HCT116 (cell line): ENCODE data around the gene ACSF2. TPM values are rescaled to one million over a fixed set of nuclear protein-coding genes. Genes with fewer than 3 reads are reported as not detected.

ENCODE experiments used
- ATAC-seq: fragments of 200-7000 bp; cut with Tn5 transposase; 2 replicates; pipeline ENCODE4 v1.9.1; 2020; ENCODE audit warnings: mild to moderate bottlenecking, moderate library complexity
- Bru-seq: library from RNA; stranded (reverse); fragments of 400-500 nt; gene quantifications from one replicate; lab custom pipeline; 2021; lab: Mats Ljungman, UMichigan
- BruChase-seq, 2 experiments: library from RNA; stranded (reverse); fragments of 400-500 nt; gene quantifications; one replicate each; lab custom pipeline; 2021; lab: Mats Ljungman, UMichigan
- BruUV-seq: library from RNA; stranded (reverse); fragments of 400-500 nt; replicated peaks from 2 replicates; lab custom pipeline; 2021; lab: Mats Ljungman, UMichigan
- CTCF ChIA-PET: fragments of 300-600 bp; sonication (Branson Sonifier 250); formaldehyde crosslinking; loops from one replicate; lab custom pipeline; 2021; ENCODE audit warnings: antibody characterized with exemption; lab: Charles Lee
- POLR2A ChIA-PET: fragments of 300-600, 350-600 bp; sonication (Branson Sonifier 250); formaldehyde crosslinking; loops from one replicate; lab custom pipeline; 2021; ENCODE audit warnings: antibody characterized with exemption; lab: Charles Lee
- RAD21 ChIA-PET, 2 experiments: fragments of 300-600 bp; sonication (Branson Sonifier 250); formaldehyde crosslinking; loops; one replicate each; lab custom pipeline; 2023; ENCODE audit warnings: low total read pairs in 2 of 2; ENCODE audit not compliant: uncharacterized antibody in 2 of 2, unreplicated experiment in 2 of 2, low non-redundant PET in 1 of 2; lab: Charles Lee
- DNase-seq: peaks from one replicate; pipeline ENCODE4 v3.0.0-alpha.2; 2010; ENCODE audit warnings: low read depth, low spot score
- H2AFZ ChIP-seq: fragments of 200-600 bp; shearing (Covaris generic), sonication (generic); 2 replicates; pipeline ENCODE4 v1.6.1; 2017; ENCODE audit warnings: low read depth, mixed run types, mixed read lengths, antibody characterized with exemption, low read length; ENCODE audit not compliant: poor library complexity, severe bottlenecking
- H3K27ac ChIP-seq: 2 replicates; pipeline ENCODE4 v1.5.1; 2012; ENCODE audit warnings: low read depth, low read length
- H3K27me3 ChIP-seq: fragments of 200-600 bp; sonication (generic); 2 replicates; pipeline ENCODE4 v1.6.1; 2016; ENCODE audit warnings: mixed run types, low read length, mixed read lengths; ENCODE audit not compliant: insufficient read depth
- H3K36me3 ChIP-seq, 2 experiments: fragments of 200-500 bp in 1 of 2; fragments of 200-600 bp in 1 of 2; sonication (Bioruptor generic) in 1 of 2; sonication (generic) in 1 of 2; 2 replicates each; pipeline versions ENCODE4 v1.5.1 to v1.6.1; 2014 to 2016; ENCODE audit warnings: low read length in 2 of 2, inconsistent platforms in 1 of 2, mixed read lengths in 1 of 2, mixed run types in 1 of 2; ENCODE audit not compliant: insufficient read depth in 2 of 2, control insufficient read depth in 1 of 2
- H3K4me1 ChIP-seq, 2 experiments: fragments of 200-600 bp in 1 of 2; sonication (generic) in 1 of 2; 2 replicates each; pipeline versions ENCODE4 v1.5.1 to v1.6.1; 2012 to 2017; ENCODE audit warnings: low read length in 2 of 2, inconsistent platforms in 1 of 2, mild to moderate bottlenecking in 1 of 2, mixed read lengths in 1 of 2, mixed run types in 1 of 2, moderate library complexity in 1 of 2; ENCODE audit not compliant: insufficient read depth in 2 of 2, control insufficient read depth in 1 of 2
- H3K4me2 ChIP-seq: fragments of 200-600 bp; sonication (generic); 2 replicates; pipeline ENCODE4 v1.6.1; 2017; ENCODE audit warnings: mixed run types, low read length, mixed read lengths
- H3K4me3 ChIP-seq, 2 experiments: fragments of 200-600 bp in 1 of 2; sonication (generic) in 1 of 2; replicated peaks in 1 of 2; 2 replicates each; pipeline ENCODE4 v1.5.1; 2011 to 2016; ENCODE audit warnings: low read length in 2 of 2, control low read depth in 1 of 2, low read depth in 1 of 2, mild to moderate bottlenecking in 1 of 2, mixed read lengths in 1 of 2, mixed run types in 1 of 2
- H3K79me2 ChIP-seq: fragments of 200-600 bp; sonication (generic); 2 replicates; pipeline ENCODE4 v1.6.1; 2017; ENCODE audit warnings: mild to moderate bottlenecking, mixed run types, low read length, moderate library complexity, mixed read lengths; ENCODE audit not compliant: insufficient read depth
- H3K9ac ChIP-seq: fragments of 200-600 bp; sonication (generic); 2 replicates; pipeline ENCODE4 v1.6.1; 2016; ENCODE audit warnings: low read length, mixed read lengths
- H3K9me2 ChIP-seq: fragments of 200-600 bp; sonication (generic), shearing (Covaris generic); 2 replicates; pipeline ENCODE4 v1.6.1; 2017; ENCODE audit warnings: mixed run types, mild to moderate bottlenecking, moderate library complexity; ENCODE audit not compliant: insufficient read depth
- H3K9me3 ChIP-seq, 2 experiments: fragments of 200-500 bp in 1 of 2; fragments of 200-600 bp in 1 of 2; sonication (Bioruptor generic) in 1 of 2; sonication (generic) in 1 of 2; 2 replicates each; pipeline ENCODE4 v1.6.1; 2014 to 2017; ENCODE audit warnings: low read length in 2 of 2, mixed read lengths in 2 of 2, inconsistent platforms in 1 of 2, low read depth in 1 of 2, mild to moderate bottlenecking in 1 of 2, mixed run types in 1 of 2, moderate library complexity in 1 of 2; ENCODE audit not compliant: control insufficient read depth in 1 of 2, insufficient read depth in 1 of 2
- H4K20me1 ChIP-seq: fragments of 200-600 bp; sonication (generic), shearing (Covaris generic); 2 replicates; pipeline ENCODE4 v1.6.1; 2017; ENCODE audit warnings: mixed run types, mild to moderate bottlenecking, moderate library complexity; ENCODE audit not compliant: insufficient read depth
- CBX3 ChIP-seq: IDR thresholded peaks from 2 replicates; pipeline ENCODE4 v1.6.1; 2012; ENCODE audit warnings: low read depth
- CTCF ChIP-seq, 3 experiments: fragments of 200-600 bp in 1 of 3; sonication (generic) in 1 of 3; IDR thresholded peaks in 2 of 3; conservative IDR thresholded peaks in 1 of 3; 2 replicates each; pipeline ENCODE4 v1.5.1; 2012 to 2017; ENCODE audit warnings: low read depth in 2 of 3, low read length in 2 of 3, antibody characterized with exemption in 1 of 3, borderline replicate concordance in 1 of 3, control low read depth in 1 of 3, mild to moderate bottlenecking in 1 of 3, mixed read lengths in 1 of 3, mixed run types in 1 of 3, moderate library complexity in 1 of 3; ENCODE audit not compliant: insufficient read depth in 1 of 3
- EGR1 ChIP-seq: IDR thresholded peaks from 2 replicates; pipeline ENCODE4 v1.6.1; 2012; ENCODE audit warnings: low read depth
- ELF1 ChIP-seq: IDR thresholded peaks from 2 replicates; pipeline ENCODE4 v1.6.1; 2012; ENCODE audit warnings: low read depth, borderline replicate concordance
- EZH2 ChIP-seq: fragments of 200-600 bp; sonication (generic); IDR thresholded peaks from 2 replicates; pipeline ENCODE4 v1.6.1; 2017; ENCODE audit warnings: antibody characterized with exemption, mixed run types
- FOSL1 ChIP-seq: IDR thresholded peaks from 2 replicates; pipeline ENCODE4 v1.6.1; 2012; ENCODE audit warnings: low read depth
- MAX ChIP-seq: IDR thresholded peaks from 2 replicates; pipeline ENCODE4 v1.6.1; 2012
- POLR2A ChIP-seq: IDR thresholded peaks from 2 replicates; pipeline ENCODE4 v1.7.0; 2011; ENCODE audit warnings: borderline replicate concordance; ENCODE audit not compliant: insufficient read depth, insufficient read length; ENCODE audit errors: extremely low read depth
- POLR2AphosphoS5 ChIP-seq: IDR thresholded peaks from 2 replicates; pipeline ENCODE4 v1.6.1; 2011; ENCODE audit warnings: mild to moderate bottlenecking, low read depth, low read length, moderate library complexity
- RAD21 ChIP-seq: IDR thresholded peaks from 2 replicates; pipeline ENCODE4 v1.6.1; 2012; ENCODE audit warnings: low read depth, mild to moderate bottlenecking
- SIN3A ChIP-seq: IDR thresholded peaks from 2 replicates; pipeline ENCODE4 v1.6.1; 2012; ENCODE audit warnings: low read depth
- SP1 ChIP-seq: IDR thresholded peaks from 2 replicates; pipeline ENCODE4 v1.6.1; 2012; ENCODE audit warnings: low read depth
- SRF ChIP-seq: IDR thresholded peaks from 2 replicates; pipeline ENCODE4 v1.6.1; 2012; ENCODE audit warnings: low read depth
- TCF7L2 ChIP-seq: IDR thresholded peaks from 2 replicates; pipeline ENCODE4 v1.7.0; 2011; ENCODE audit warnings: borderline replicate concordance, inconsistent platforms; ENCODE audit not compliant: insufficient read depth, insufficient read length; ENCODE audit errors: extremely low read depth
- YY1 ChIP-seq: IDR thresholded peaks from 2 replicates; pipeline ENCODE4 v1.6.1; 2011; ENCODE audit warnings: low read length, low read depth, moderate library complexity, mild to moderate bottlenecking; ENCODE audit not compliant: insufficient replicate concordance; ENCODE audit errors: extremely low read depth
- intact Hi-C: fragments of 100-400 bp; cut with micrococcal nuclease; formaldehyde crosslinking; loops from 2 replicates; pipeline ENCODE4 v1.10.0; 2022
- long read RNA-seq: library from polyadenylated mRNA; unstranded; transcript quantifications from one replicate; pipeline ENCODE4 v2.0.0, GENCODE V29; 2021; ENCODE audit not compliant: unreplicated experiment
- polyA plus RNA-seq: library from polyadenylated mRNA; unstranded; fragments of >200 nt; gene quantifications from 2 replicates; pipeline ENCODE4 v1.2.1, GENCODE V29; 2012; ENCODE audit warnings: missing spikeins
- total RNA-seq: library from RNA; stranded (reverse); gene quantifications from one replicate; pipeline ENCODE4 v1.2.1, GENCODE V29; 2021; ENCODE audit not compliant: unreplicated experiment
- TF ChIP-seq, protein P1 (sequence below): IDR thresholded peaks from 2 replicates; pipeline ENCODE4 v1.6.1; 2012; ENCODE audit warnings: low read depth
- TF ChIP-seq, protein P2 (sequence below): IDR thresholded peaks from 2 replicates; pipeline ENCODE4 v1.6.1; 2011; ENCODE audit warnings: mild to moderate bottlenecking, low read length, moderate library complexity; ENCODE audit not compliant: insufficient replicate concordance; ENCODE audit errors: extremely low read depth

The ACSF2 gene
- total RNA-seq: 52.4 TPM
- polyA plus RNA-seq: 34.4 and 40.5 TPM in 2 replicates
- Bru-seq, nascent RNA: percentile 63 among the genes with signal in this experiment
- percentile 57 among the genes with signal in this experiment for BruChase-seq, experiment 1, labeled RNA remaining after a 6-hour chase
- percentile 72 among the genes with signal in this experiment for BruChase-seq, experiment 2, labeled RNA remaining after a 2-hour chase
- long read RNA-seq, partial matches to known transcripts: 17 of 38 reads
- long read RNA-seq, other reads (novel, unspliced or antisense): 14 of 38 reads

DNA sequence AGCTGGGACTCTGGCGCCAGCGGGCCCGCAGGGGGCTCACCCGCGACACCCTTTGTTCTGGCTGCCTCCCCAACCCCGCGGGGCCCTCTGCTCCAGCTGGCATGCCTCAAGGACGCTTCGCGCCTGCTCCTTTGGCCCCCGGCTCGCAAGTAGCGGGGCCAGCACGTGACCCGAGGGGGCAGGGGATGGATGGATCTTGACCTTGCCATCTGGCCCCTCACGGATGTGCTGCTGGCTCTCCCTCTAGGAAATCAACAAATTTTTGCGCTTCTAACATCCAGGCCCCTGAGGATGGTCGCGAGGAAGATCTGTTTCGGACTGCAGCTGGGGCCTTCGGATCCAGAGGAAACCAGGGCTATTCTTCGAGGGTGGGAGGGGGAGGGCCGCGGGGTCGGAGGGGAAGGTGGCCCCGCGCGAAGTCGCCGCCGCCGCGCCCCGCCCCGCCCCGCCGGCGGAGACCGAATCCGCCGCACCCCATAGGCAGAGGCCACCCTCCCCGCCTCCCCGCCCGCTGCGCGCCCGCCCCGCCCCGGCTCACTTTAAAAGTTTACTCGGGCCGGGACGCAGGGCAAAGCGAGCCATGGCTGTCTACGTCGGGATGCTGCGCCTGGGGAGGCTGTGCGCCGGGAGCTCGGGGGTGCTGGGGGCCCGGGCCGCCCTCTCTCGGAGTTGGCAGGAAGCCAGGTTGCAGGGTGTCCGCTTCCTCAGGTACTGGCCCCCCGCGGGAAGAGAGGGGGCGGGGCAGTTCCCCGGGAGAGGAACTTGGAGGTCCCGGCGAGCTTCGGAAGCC lies at the start of gene ACSF2:
Gene ACSF2, plus strand, starts transcription at position 537 of the 790 bp plus-strand sequence. Its CDS starts 44 bp downstream, at position 581.
- no peaks in the 10 kb centered on the region; a peak in 1 of 4 replicates for H3K36me3 ChIP-seq
- peak within 1 kb of the TSS; percentile 89 for H3K4me2 ChIP-seq
- H3K4me1 ChIP-seq: peaks cover 31 to 50% of the 10 kb centered on the region in 2 experiments
- no peaks in the 10 kb centered on the region for H4K20me1 ChIP-seq
- RAD21 ChIA-PET: no interaction called here
- BruUV-seq: no TSS peak
- peak within 1 kb of the TSS; percentile 73 for H3K27ac ChIP-seq
- peak within 1 kb of the TSS; percentile 59 for H3K9ac ChIP-seq
- intact Hi-C loops: no loop called here
- no peaks in the 10 kb centered on the region for H3K27me3 ChIP-seq
- no peaks in the 10 kb centered on the region for H3K9me2 ChIP-seq
- H2AFZ ChIP-seq: peak within 1 kb of the TSS; percentile 5
- no peaks in the 10 kb centered on the region for H3K9me3 ChIP-seq
- CTCF ChIA-PET: interaction anchor here (0.9 to 4.3 kb wide), 3 partner anchors 11 to 29 kb away, joined by 3 to 20 read pairs (median 7); partner anchors contain the start of gene LRRC59
- H3K79me2 ChIP-seq: 0 out of 2 replicates have a peak, but pooled peaks cover 7% of the 10 kb centered on the region
- POLR2A ChIA-PET: interaction anchor here (1.1 to 2.5 kb wide), 2 partner anchors 26 to 28 kb away, joined by 3 to 14 read pairs; partner anchors contain the start of gene LRRC59
- DNase-seq (no peak), ATAC-seq (peak; percentile 76)
- peak within 1 kb of the TSS; percentile 63 to 73 for H3K4me3 ChIP-seq
- TF ChIP-seq, protein P1, sequence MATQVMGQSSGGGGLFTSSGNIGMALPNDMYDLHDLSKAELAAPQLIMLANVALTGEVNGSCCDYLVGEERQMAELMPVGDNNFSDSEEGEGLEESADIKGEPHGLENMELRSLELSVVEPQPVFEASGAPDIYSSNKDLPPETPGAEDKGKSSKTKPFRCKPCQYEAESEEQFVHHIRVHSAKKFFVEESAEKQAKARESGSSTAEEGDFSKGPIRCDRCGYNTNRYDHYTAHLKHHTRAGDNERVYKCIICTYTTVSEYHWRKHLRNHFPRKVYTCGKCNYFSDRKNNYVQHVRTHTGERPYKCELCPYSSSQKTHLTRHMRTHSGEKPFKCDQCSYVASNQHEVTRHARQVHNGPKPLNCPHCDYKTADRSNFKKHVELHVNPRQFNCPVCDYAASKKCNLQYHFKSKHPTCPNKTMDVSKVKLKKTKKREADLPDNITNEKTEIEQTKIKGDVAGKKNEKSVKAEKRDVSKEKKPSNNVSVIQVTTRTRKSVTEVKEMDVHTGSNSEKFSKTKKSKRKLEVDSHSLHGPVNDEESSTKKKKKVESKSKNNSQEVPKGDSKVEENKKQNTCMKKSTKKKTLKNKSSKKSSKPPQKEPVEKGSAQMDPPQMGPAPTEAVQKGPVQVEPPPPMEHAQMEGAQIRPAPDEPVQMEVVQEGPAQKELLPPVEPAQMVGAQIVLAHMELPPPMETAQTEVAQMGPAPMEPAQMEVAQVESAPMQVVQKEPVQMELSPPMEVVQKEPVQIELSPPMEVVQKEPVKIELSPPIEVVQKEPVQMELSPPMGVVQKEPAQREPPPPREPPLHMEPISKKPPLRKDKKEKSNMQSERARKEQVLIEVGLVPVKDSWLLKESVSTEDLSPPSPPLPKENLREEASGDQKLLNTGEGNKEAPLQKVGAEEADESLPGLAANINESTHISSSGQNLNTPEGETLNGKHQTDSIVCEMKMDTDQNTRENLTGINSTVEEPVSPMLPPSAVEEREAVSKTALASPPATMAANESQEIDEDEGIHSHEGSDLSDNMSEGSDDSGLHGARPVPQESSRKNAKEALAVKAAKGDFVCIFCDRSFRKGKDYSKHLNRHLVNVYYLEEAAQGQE: no peak
- TF ChIP-seq TCF7L2: peak; percentile 16
- TF ChIP-seq SIN3A: no peak
- TF ChIP-seq POLR2A: no peak
- TF ChIP-seq MAX: no peak
- TF ChIP-seq FOSL1: no peak
- TF ChIP-seq EZH2: no peak
- no peak for TF ChIP-seq CBX3
- peak; percentile 70 for TF ChIP-seq YY1
- TF ChIP-seq POLR2AphosphoS5: peak; percentile 88
- no peak for TF ChIP-seq RAD21
- no peak for TF ChIP-seq EGR1
- no peak for TF ChIP-seq ELF1
- TF ChIP-seq SRF: no peak
- no peak for TF ChIP-seq CTCF (IDR thresholded peaks at IDR 0.05 in 2 of 3, conservative IDR thresholded peaks at IDR 0.05 in 1 of 3; ENCODE audit: borderline replicate concordance in 1 of 3, insufficient read depth in 1 of 3, low read depth in 2 of 3, low read length in 2 of 3)
- TF ChIP-seq SP1: no peak
- TF ChIP-seq, protein P2, sequence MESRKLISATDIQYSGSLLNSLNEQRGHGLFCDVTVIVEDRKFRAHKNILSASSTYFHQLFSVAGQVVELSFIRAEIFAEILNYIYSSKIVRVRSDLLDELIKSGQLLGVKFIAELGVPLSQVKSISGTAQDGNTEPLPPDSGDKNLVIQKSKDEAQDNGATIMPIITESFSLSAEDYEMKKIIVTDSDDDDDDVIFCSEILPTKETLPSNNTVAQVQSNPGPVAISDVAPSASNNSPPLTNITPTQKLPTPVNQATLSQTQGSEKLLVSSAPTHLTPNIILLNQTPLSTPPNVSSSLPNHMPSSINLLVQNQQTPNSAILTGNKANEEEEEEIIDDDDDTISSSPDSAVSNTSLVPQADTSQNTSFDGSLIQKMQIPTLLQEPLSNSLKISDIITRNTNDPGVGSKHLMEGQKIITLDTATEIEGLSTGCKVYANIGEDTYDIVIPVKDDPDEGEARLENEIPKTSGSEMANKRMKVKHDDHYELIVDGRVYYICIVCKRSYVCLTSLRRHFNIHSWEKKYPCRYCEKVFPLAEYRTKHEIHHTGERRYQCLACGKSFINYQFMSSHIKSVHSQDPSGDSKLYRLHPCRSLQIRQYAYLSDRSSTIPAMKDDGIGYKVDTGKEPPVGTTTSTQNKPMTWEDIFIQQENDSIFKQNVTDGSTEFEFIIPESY: no peak
